Common myeloid progenitor, CD34-positive (primary cell): ENCODE data around the gene SHC1.

Source experiments
- CTCF ChIA-PET: fragments of 350-600 bp; sonication (Branson Sonifier 250); formaldehyde crosslinking; loops from one replicate; lab custom pipeline; 2021; ENCODE audit warnings: antibody characterized with exemption; lab: Charles Lee
- POLR2A ChIA-PET: fragments of 350-600 bp; sonication (Branson Sonifier 250); formaldehyde crosslinking; loops from one replicate; lab custom pipeline; 2021; ENCODE audit warnings: antibody characterized with exemption; lab: Charles Lee
- DNase-seq, 3 donors: peaks; one replicate each; pipeline versions ENCODE4 v3.0.0 to v3.0.0-alpha.2; 2013
- H3K27ac ChIP-seq, 2 experiments: 1 replicate in 1 of 2; 2 replicates in 1 of 2; pipeline ENCODE4 v1.7.0; 2013; ENCODE audit warnings: inconsistent platforms in 2 of 2, low read length in 2 of 2, mild to moderate bottlenecking in 2 of 2, low read depth in 1 of 2, moderate library complexity in 1 of 2; ENCODE audit not compliant: severe bottlenecking in 2 of 2, insufficient read depth in 1 of 2, poor library complexity in 1 of 2
- H3K27me3 ChIP-seq, 5 experiments: replicated peaks in 2 of 5; 1 replicate in 3 of 5; 2 replicates in 2 of 5; pipeline versions ENCODE4 v1.6.1 to v1.7.0; 2013; ENCODE audit warnings: low read length in 4 of 5, mild to moderate bottlenecking in 2 of 5, moderate library complexity in 2 of 5, inconsistent platforms in 1 of 5; ENCODE audit not compliant: insufficient read depth in 5 of 5, control insufficient read depth in 4 of 5
- H3K36me3 ChIP-seq, 4 experiments: 1 replicate in 2 of 4; 2 replicates in 2 of 4; pipeline versions ENCODE4 v1.6.1 to v1.7.0; 2013; ENCODE audit warnings: low read length in 3 of 4, control low read depth in 1 of 4, mild to moderate bottlenecking in 1 of 4; ENCODE audit not compliant: control insufficient read depth in 4 of 4, insufficient read depth in 4 of 4
- H3K4me1 ChIP-seq, 4 experiments: 1 replicate in 3 of 4; 2 replicates in 1 of 4; pipeline versions ENCODE4 v1.6.1 to v1.7.1; 2013; ENCODE audit warnings: low read length in 3 of 4, mild to moderate bottlenecking in 3 of 4, control low read depth in 1 of 4, inconsistent platforms in 1 of 4, moderate library complexity in 1 of 4; ENCODE audit not compliant: control insufficient read depth in 4 of 4, insufficient read depth in 4 of 4; ENCODE audit errors: control extremely low read depth in 1 of 4
- H3K4me3 ChIP-seq, 7 experiments: 1 replicate in 4 of 7; 2 replicates in 3 of 7; pipeline versions ENCODE4 v1.5.1 to v1.7.0; 2013; ENCODE audit warnings: mild to moderate bottlenecking in 7 of 7, low read length in 6 of 7, moderate library complexity in 6 of 7, inconsistent platforms in 2 of 7, low read depth in 2 of 7, control low read depth in 1 of 7; ENCODE audit not compliant: insufficient read depth in 4 of 7, control insufficient read depth in 1 of 7; ENCODE audit errors: extremely low read depth in 1 of 7
- H3K9me3 ChIP-seq, 5 experiments: 1 replicate in 4 of 5; 2 replicates in 1 of 5; pipeline versions ENCODE4 v1.6.1 to v1.7.1; 2013; ENCODE audit warnings: low read length in 4 of 5, mild to moderate bottlenecking in 2 of 5, inconsistent platforms in 1 of 5, low read depth in 1 of 5, moderate library complexity in 1 of 5; ENCODE audit not compliant: control insufficient read depth in 4 of 5, insufficient read depth in 2 of 5; ENCODE audit errors: control extremely low read depth in 1 of 5
- WGBS: methylation state at CpG from one replicate; pipeline ENCODE4 v1.1.5; 2013; ENCODE audit not compliant: insufficient coverage; 5-methylcytosine and 5-hydroxymethylcytosine counted together

SHC1 gene

DNA sequence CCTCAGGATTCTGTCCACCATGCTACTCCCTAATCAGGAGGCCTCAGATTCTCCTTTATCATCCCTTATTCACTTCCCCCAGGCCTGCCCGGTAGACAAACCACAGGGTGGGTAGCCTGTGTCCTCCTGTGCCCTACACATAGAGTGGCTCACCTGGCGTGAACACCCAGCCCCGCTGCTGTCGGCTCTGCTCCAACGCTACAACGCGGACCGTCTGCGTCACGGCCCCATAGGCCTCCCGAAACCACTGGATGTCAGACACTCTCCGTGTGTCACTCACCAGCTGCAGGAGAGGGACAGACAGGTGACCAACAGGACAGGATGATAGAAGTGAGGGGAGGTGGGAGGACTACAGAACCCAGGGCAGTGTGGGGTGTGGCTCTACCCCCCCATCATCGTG, 44.3 kb downstream of the SHC1 start:
- Histone ChIP-seq H3K27ac (peak overlapping the region; percentile 31 to 65), H3K4me3 (peak overlapping the region in 3 of 7 experiments; percentile 16 to 32 (median 20)), H3K4me1 (peaks cover 6 to 38% (median 32%) of the 10 kb centered on the region in 4 experiments), H3K9me3 (no peaks in the 10 kb centered on the region), H3K27me3 (no peaks in the 10 kb centered on the region), H3K36me3 (peaks cover 10 to 58% (median 28%) of the 10 kb centered on the region in 4 experiments)
- POLR2A ChIA-PET = interaction anchor here (1.4 kb wide), 1 partner anchor 11 kb away, joined by 5 read pairs; the partner anchor contains the start of gene PMVK
- 54% methylated on average over 12 of the region's 13 CpGs for WGBS
- CTCF ChIA-PET = interaction anchor here (0.9 to 1.9 kb wide), 4 partner anchors 10 to 153 kb away, joined by 3 to 9 read pairs (median 3); partner anchors contain the start of gene PMVK
- DNase-seq = no peak

DNA sequence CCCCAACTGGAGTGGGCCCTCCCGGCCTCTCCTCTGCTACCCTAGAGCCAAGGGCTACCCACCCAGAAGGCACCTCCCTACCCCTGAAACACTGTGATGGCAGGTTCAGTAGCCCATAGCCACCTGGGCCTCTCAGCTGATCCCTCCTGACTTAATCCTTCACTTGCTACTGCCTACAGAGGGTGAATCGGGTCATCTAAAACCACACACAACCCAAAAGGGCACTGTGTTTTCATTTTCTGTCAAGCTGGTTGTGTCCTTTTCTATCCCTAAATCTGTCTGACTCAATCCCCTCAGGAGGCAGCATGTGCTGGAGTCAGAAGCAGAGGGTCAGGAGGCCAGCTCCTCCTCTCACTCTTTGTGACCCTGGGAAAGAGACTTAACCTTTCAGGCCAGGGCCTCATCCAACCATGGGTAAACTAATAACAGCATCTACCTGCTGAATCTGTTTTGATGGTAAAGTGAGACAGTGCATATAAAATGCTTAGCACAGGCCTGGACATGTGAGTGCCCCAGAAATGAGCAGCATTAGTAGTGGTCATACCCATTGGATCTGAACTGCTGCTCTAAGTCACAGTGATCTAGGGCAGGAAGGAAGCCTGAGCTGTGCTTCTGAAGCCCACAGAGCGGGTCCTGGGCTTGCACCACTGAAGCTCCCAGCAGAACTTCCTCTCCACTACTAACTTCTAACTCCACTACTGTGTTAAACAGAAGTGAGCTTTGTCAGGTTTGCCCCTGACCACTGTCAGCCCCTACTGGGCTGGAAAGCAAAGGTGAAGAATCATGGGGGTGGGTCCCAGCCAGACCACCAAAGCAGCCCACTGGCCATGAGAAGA, 45.0 kb downstream of the SHC1 start:
- peak overlapping the region; percentile 31 to 65 for H3K27ac ChIP-seq
- 100% methylated on average over 2 of the region's 3 CpGs for WGBS
- POLR2A ChIA-PET = interaction anchor here (1.4 kb wide), 1 partner anchor 11 kb away, joined by 5 read pairs; the partner anchor contains the start of gene PMVK
- H3K4me3 ChIP-seq = peak overlapping the region in 2 of 7 experiments; percentile 20 to 32
- H3K9me3 ChIP-seq = no peaks in the 10 kb centered on the region
- DNase-seq = peak in 2 of 3 donors; percentile 71 to 75
- peaks cover 8 to 55% (median 27%) of the 10 kb centered on the region in 4 experiments for H3K36me3 ChIP-seq
- CTCF ChIA-PET = interaction anchor here (0.9 to 1.6 kb wide), 6 partner anchors 9 to 152 kb away, joined by 3 to 5 read pairs (median 3); no protein-coding TSS in a partner anchor
- H3K27me3 ChIP-seq = no peaks in the 10 kb centered on the region
- H3K4me1 ChIP-seq = peaks cover 6 to 36% (median 32%) of the 10 kb centered on the region in 4 experiments

DNA sequence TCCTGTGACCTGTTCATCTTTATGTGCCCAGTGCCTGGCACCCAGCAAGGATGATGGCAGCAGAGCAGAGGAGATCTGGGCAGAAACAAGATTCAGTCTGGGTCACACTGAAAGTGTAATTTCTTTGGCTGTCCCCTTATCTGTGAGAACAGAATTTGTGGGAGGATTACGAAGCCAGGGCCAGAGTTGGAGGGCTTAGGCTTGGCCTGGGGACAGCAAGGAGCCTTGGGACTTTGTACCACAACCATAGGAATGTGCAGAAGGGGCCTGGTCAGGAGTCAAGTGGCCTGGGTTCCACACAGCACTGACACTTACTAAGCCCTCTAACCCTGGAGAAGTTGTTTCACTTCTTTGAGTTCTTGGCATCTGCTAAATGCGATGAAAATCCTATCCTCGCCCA, 46.9 kb downstream of the SHC1 start:
- WGBS = 94% methylated on average over 3 of the region's 3 CpGs
- peaks cover 7 to 43% (median 21%) of the 10 kb centered on the region in 4 experiments for H3K36me3 ChIP-seq
- CTCF ChIA-PET = interaction anchor here (0.7 to 0.9 kb wide), 2 partner anchors 11 to 21 kb away, joined by 3 read pairs; no protein-coding TSS in a partner anchor

DNA sequence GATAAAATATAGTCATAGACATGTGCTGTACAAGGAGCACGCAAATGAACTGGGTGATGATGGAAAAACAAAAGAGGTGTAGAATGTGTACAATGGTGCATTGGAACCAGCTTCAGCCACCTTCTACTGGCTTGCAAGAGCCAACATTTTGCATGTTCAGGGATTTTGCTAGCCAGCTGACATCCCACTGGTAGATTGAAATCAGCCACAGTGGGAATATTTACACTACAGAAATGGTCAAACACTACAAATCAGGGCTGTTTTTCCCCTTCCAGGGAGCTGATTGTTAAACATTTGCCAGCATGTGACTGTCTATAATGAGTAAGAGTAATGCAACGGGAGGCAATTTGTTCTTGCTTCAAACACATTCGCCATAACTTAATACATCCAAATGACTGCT, 57.3 kb downstream of the SHC1 start:
- H3K27ac ChIP-seq = no peak overlapping the region
- POLR2A ChIA-PET = no interaction called here
- no peaks in the 10 kb centered on the region for H3K4me1 ChIP-seq
- no peak for DNase-seq
- no peaks in the 10 kb centered on the region for H3K27me3 ChIP-seq
- H3K4me3 ChIP-seq = no peak overlapping the region
- WGBS = no CpG with 5 or more reads among the region's 3 CpGs
- CTCF ChIA-PET = interaction anchor here (1.3 to 1.4 kb wide), 2 partner anchors 11 to 103 kb away, joined by 3 read pairs; no protein-coding TSS in a partner anchor
- no peaks in the 10 kb centered on the region for H3K36me3 ChIP-seq
- H3K9me3 ChIP-seq = peaks cover 0 to 10% (median 2%) of the 10 kb centered on the region in 5 experiments

More for the DNA sequence above, 46.9 kb downstream of the SHC1 start:
- Histone ChIP-seq H3K4me3 (no peak overlapping the region), H3K9me3 (no peaks in the 10 kb centered on the region), H3K27me3 (no peaks in the 10 kb centered on the region), H3K27ac (no peak overlapping the region), H3K4me1 (peaks cover 6 to 36% (median 32%) of the 10 kb centered on the region in 4 experiments)
- POLR2A ChIA-PET = no interaction called here
- DNase-seq = no peak

DNA sequence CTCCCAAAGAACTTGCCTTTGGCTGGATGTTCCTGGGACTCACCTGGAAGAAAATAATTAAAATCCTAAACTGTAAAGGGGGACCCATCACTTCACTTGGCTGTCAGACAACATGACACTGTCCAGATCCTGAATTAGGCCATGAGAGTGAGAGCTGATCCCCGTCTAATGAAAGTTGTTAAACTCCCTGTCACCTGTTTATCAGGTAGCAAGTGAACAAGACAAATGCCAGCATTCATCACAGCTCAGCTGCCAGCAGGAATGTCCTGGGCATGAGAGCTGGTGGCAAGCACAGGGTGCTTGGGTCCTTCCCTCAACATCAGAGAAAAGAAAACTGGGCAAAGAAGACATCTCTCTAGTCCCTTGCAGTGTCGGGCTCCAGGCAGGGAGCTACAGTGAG, 57.8 kb downstream of the SHC1 start:
- DNase-seq = no peak
- no peaks in the 10 kb centered on the region for H3K27me3 ChIP-seq
- WGBS = 83% methylated on average over 1 of the region's 2 CpGs
- POLR2A ChIA-PET = no interaction called here
- no peak overlapping the region for H3K4me3 ChIP-seq
- peaks cover 0 to 13% (median 2%) of the 10 kb centered on the region in 5 experiments for H3K9me3 ChIP-seq
- H3K27ac ChIP-seq = no peak overlapping the region
- no peaks in the 10 kb centered on the region for H3K4me1 ChIP-seq
- no peaks in the 10 kb centered on the region for H3K36me3 ChIP-seq
- CTCF ChIA-PET = interaction anchor here (0.8 to 1.4 kb wide), 4 partner anchors 11 to 148 kb away, joined by 3 read pairs; no protein-coding TSS in a partner anchor
